Pancreas (tissue), 10 donors: Measurements from ENCODE around the gene COA7. TPM values are rescaled to one million over a fixed set of nuclear protein-coding genes. Genes with fewer than 3 reads are reported as not detected.
"Not testable (repeated sequence)": the region's sequence is repeated elsewhere in the genome, so short reads cannot be mapped to it uniquely, and the experiment has no call there.

Source experiments
- ATAC-seq, 4 donors: fragments of 200-7000 bp; cut with Tn5 transposase; one replicate each; pipeline versions ENCODE4 v1.8.0 to v1.9.1; 2020; ENCODE audit warnings: mild to moderate bottlenecking in 4 of 4, moderate library complexity in 4 of 4
- DNase-seq, 6 donors: peaks; one replicate each; pipeline ENCODE4 v3.0.0-alpha.2; 2020
- FAIRE-seq: peaks from 2 replicates; lab custom pipeline; 2012; peaks lifted over from hg19 to GRCh38; lab: Jason Lieb, UNC
- H3K27ac ChIP-seq, 4 donors: fragments of 200-600 bp; sonication (generic); 1 replicate in 3 of 4; 2 replicates in 1 of 4; pipeline versions ENCODE4 v1.5.0 to v1.8.0; 2020
- H3K27me3 ChIP-seq, 4 donors: fragments of 200-600 bp; one replicate each; pipeline ENCODE4 v1.8.0; 2021
- H3K36me3 ChIP-seq, 3 donors: fragments of 200-600 bp; sonication (generic) in 1 of 3; one replicate each; pipeline versions ENCODE4 v1.5.0 to v1.8.0; 2020 to 2021
- H3K4me1 ChIP-seq, 3 donors: fragments of 200-600 bp; one replicate each; pipeline ENCODE4 v1.8.0; 2021
- H3K4me3 ChIP-seq, 4 donors: fragments of 200-600 bp; sonication (generic) in 2 of 4; one replicate each; pipeline versions ENCODE4 v1.5.0 to v1.8.0; 2020 to 2021
- H3K9me3 ChIP-seq, 4 donors: fragments of 200-600 bp; one replicate each; pipeline ENCODE4 v1.8.0; 2021
- CTCF ChIP-seq, 4 donors: fragments of 200-600 bp; sonication (generic) in 3 of 4; IDR thresholded peaks; one replicate each; pipeline versions ENCODE4 v1.5.0 to v1.8.0; 2021; ENCODE audit warnings: antibody characterized with exemption in 4 of 4
- WGBS, 2 donors: extraction: QIAGEN DNeasy Blood & Tissue Kit; methylation state at CpG; one replicate each; pipeline ENCODE4 v1.1.7; 2013; 5-methylcytosine and 5-hydroxymethylcytosine counted together
- intact Hi-C, 3 donors: fragments of 100-400 bp; cut with DNase I; formaldehyde crosslinking; loops; one replicate each; pipeline versions ENCODE4 v1.11.1 to v1.14.2; 2022
- polyA plus RNA-seq, 2 donors: library from polyadenylated mRNA; stranded (reverse); fragments of 200-250 nt; gene quantifications; one replicate each; pipeline ENCODE4 v1.2.3, GENCODE V29; 2013
- total RNA-seq, 6 donors: library from RNA; stranded (reverse); fragmentation: NEBNext Ultra II Directional in 4 of 6; extraction: Animal tissue kit (Norgen Biotek cat#: 25700) in 4 of 6; gene quantifications; one replicate each; pipeline versions ENCODE4 v1.2.1 to v1.2.4, GENCODE V29; 2021 to 2023
- donor health status: healthy with polysubstance abuse.
- donor health status: DM: no; HTN: no; CAD: no; lungs with moderate emphysema.
- donor health status: DM: no; HTN: no; CAD: no.
- donor health status: control.
- donor health status: control.
- donor health status: Bipolar disorder and iron deficiency.
- donor health status: DM: yes; HTN: yes; CAD: no.
- donor health status: DM: no; HTN: no; CAD: no.
- donor health status: DM: no; HTN: no; CAD: no.
- donor health status: DM: yes; HTN: yes; CAD: no.

The COA7 gene
- total and polyA plus RNA-seq, 8 donors: 2.1 to 18.6 (median 7.8) TPM

GRCh38 chr1:52723260-52723659 lies 25.1 kb upstream of the COA7 start:
- intact Hi-C loops: no loop called here
- WGBS, 2 donors: 65 to 78% methylated on average over 4 of the region's 4 CpGs
- peaks cover 0 to 13% (median 5%) of the 10 kb centered on the region in 3 donors for H3K4me1 ChIP-seq
- H3K27me3 ChIP-seq: no peaks in the 10 kb centered on the region
- ATAC-seq (no peak), DNase-seq (no peak), FAIRE-seq (no peak)
- no peak for TF ChIP-seq CTCF (IDR thresholded peaks at IDR 0.05)
- no peaks in the 10 kb centered on the region for H3K36me3 ChIP-seq
- H3K4me3 ChIP-seq: no peak overlapping the region
- no peaks in the 10 kb centered on the region for H3K9me3 ChIP-seq
- no peak overlapping the region for H3K27ac ChIP-seq

GRCh38 chr1:52715296-52715695 lies 17.1 kb upstream of the COA7 start:
- H3K4me3 ChIP-seq, H3K9me3 ChIP-seq, H3K27me3 ChIP-seq, FAIRE-seq, ATAC-seq, intact Hi-C loops, H3K36me3 ChIP-seq, DNase-seq, H3K27ac ChIP-seq, H3K4me1 ChIP-seq: not testable (repeated sequence)
- WGBS, 2 donors: 89% methylated on average over 6 of the region's 6 CpGs

DNA sequence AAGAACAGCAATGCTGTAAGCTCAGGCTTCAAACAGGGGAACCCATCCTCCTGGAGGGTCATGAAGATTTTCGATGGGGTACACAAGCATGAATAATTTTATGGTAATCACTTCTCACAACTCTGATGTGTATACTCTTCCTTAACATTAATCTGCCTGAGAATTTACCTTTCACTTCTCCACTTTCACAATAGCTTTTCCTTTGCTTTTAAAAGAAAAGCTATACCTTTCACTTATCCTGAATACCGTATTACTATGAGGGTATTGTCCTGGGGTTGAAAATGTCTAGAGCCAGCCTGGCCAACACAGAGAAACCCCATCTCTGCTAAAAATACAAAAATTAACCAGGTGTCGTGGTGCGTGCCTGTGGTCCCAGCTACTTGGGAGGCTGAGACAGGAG lies 15.4 kb upstream of the COA7 start:
- Histone ChIP-seq H3K9me3 (no peaks in the 10 kb centered on the region), H3K36me3 (no peaks in the 10 kb centered on the region), H3K27me3 (no peaks in the 10 kb centered on the region), H3K27ac (no peak overlapping the region), H3K4me3 (no peak overlapping the region), H3K4me1 (no peaks in the 10 kb centered on the region)
- intact Hi-C loops: no loop called here
- DNase-seq (no peak), FAIRE-seq (no peak), ATAC-seq (no peak)
- 83 to 90% methylated on average over 4 of the region's 4 CpGs for WGBS, 2 donors
- TF ChIP-seq CTCF (IDR thresholded peaks at IDR 0.05): no peak

- Histone ChIP-seq H3K27me3 (no peaks in the 10 kb centered on the region), H3K4me3 (no peak overlapping the region), H3K4me1 (no peaks in the 10 kb centered on the region), H3K36me3 (no peaks in the 10 kb centered on the region), H3K9me3 (no peaks in the 10 kb centered on the region), H3K27ac (no peak overlapping the region)
- intact Hi-C loops: loop anchor here in 1 of 3 donors (10.0 kb wide), 1 partner anchor 476 kb away; no protein-coding TSS in a partner anchor
- DNase-seq (no peak), ATAC-seq (no peak), FAIRE-seq (no peak)
- no peak for TF ChIP-seq CTCF (IDR thresholded peaks at IDR 0.05)
- 44 to 66% methylated on average over 6 of the region's 6 CpGs for WGBS, 2 donors
These were observed 10.9 kb upstream of the COA7 start for GRCh38 chr1:52709016-52709415.

DNA sequence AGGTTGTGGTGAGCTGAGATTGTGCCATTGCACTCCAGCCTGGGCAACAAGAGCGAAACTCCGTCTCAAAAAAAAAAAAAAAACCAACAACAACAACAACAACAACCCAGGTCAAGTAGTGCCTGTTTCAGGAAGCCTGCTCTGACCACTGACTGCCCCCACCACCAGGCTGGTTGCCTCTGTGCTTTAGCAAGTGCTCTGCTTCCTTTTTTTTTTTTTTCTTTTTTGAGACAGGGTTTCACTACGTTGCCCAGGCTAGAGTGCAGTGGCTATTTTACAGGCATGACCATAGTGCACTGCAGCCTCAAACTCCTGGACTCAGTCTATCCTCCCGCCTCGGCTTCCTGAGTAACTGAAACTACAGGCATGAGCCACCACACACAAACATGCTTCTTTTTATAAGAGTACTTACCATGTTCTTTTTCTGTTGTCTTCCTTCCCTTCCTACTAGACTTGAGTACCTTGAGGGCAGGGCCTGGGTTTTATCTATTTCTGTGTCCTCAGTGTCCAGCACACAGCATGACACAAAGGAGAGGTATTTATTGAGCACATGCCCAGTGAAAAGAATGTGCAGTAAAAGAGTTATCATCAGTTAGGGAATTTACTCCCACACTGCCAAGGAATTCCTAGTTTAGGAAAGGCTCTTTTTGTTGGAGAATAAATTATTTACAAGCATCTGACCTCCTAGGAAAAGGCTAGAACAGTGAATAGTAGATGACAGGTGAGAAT lies 9.9 kb upstream of the COA7 start:
- FAIRE-seq: no peak
- 64 to 69% methylated on average over 5 of the region's 5 CpGs for WGBS, 2 donors
- Histone ChIP-seq H3K9me3 (no peaks in the 10 kb centered on the region), H3K27ac (peak overlapping the region in 2 of 4 donors; percentile 5 to 44), H3K4me3 (no peak overlapping the region), H3K4me1 (peaks cover 0 to 4% (median 0%) of the 10 kb centered on the region in 3 donors), H3K27me3 (no peaks in the 10 kb centered on the region), H3K36me3 (no peaks in the 10 kb centered on the region)
- peak in 3 of 4 donors; percentile 28 to 55 (median 51) for ATAC-seq
- TF ChIP-seq CTCF (IDR thresholded peaks at IDR 0.05): no peak
- DNase-seq: no peak
- intact Hi-C loops: loop anchor here in 1 of 3 donors (10.0 kb wide), 1 partner anchor 477 kb away; no protein-coding TSS in a partner anchor
